OCI-LY7 (cell line): ENCODE data around the gene PIK3CB. TPM values are rescaled to one million over a fixed set of nuclear protein-coding genes. Genes with fewer than 3 reads are reported as not detected.

Experiments used
- BruUV-seq: library from RNA; stranded (reverse); fragments of 400-500 nt; replicated peaks from 2 replicates; lab custom pipeline; 2021; lab: Mats Ljungman, UMichigan
- CTCF ChIA-PET: fragments of 300-600 bp; sonication (Branson Sonifier 250); formaldehyde crosslinking; loops from one replicate; lab custom pipeline; 2022; ENCODE audit warnings: antibody characterized with exemption; ENCODE audit not compliant: unreplicated experiment; lab: Charles Lee
- POLR2A ChIA-PET: fragments of 300-600 bp; sonication (Branson Sonifier 250); formaldehyde crosslinking; loops from one replicate; lab custom pipeline; 2022; ENCODE audit warnings: antibody characterized with exemption; lab: Charles Lee
- DNase-seq: peaks from one replicate; pipeline ENCODE4 v3.0.0-alpha.2; 2015; ENCODE audit warnings: low spot score
- H2AFZ ChIP-seq: fragments of 200-600 bp; sonication (generic), shearing (Covaris generic); 2 replicates; pipeline ENCODE4 v1.6.1; 2014; ENCODE audit warnings: mild to moderate bottlenecking, antibody characterized with exemption, low read length, moderate library complexity
- H3K27ac ChIP-seq: fragments of 200-600 bp; sonication (generic); 2 replicates; pipeline ENCODE4 v1.5.1; 2014; ENCODE audit warnings: mixed run types, low read depth, mild to moderate bottlenecking, moderate library complexity, low read length, inconsistent platforms; ENCODE audit not compliant: poor library complexity, severe bottlenecking
- H3K36me3 ChIP-seq: fragments of 200-600 bp; sonication (generic); 2 replicates; pipeline ENCODE4 v1.6.1; 2014; ENCODE audit warnings: mild to moderate bottlenecking, antibody characterized with exemption, low read length, moderate library complexity, mixed read lengths; ENCODE audit not compliant: insufficient read depth
- H3K4me1 ChIP-seq: fragments of 200-600 bp; sonication (generic); 2 replicates; pipeline ENCODE4 v1.5.1; 2014; ENCODE audit warnings: mild to moderate bottlenecking, low read length; ENCODE audit not compliant: insufficient read depth, poor library complexity, severe bottlenecking
- H3K4me2 ChIP-seq: fragments of 200-600 bp; sonication (generic); 2 replicates; pipeline ENCODE4 v1.6.1; 2014; ENCODE audit warnings: mild to moderate bottlenecking, low read length
- H3K4me3 ChIP-seq: fragments of 200-600 bp; sonication (generic); 2 replicates; pipeline ENCODE4 v1.5.1; 2014; ENCODE audit warnings: mild to moderate bottlenecking, low read depth, low read length; ENCODE audit not compliant: poor library complexity, severe bottlenecking
- H3K79me2 ChIP-seq: fragments of 200-600 bp; sonication (generic); 2 replicates; pipeline ENCODE4 v1.6.1; 2016; ENCODE audit warnings: low read depth, mild to moderate bottlenecking, low read length, moderate library complexity, mixed read lengths; ENCODE audit not compliant: insufficient read depth
- H3K9me2 ChIP-seq: fragments of 200-600 bp; sonication (generic); 2 replicates; pipeline ENCODE4 v1.6.1; 2016; ENCODE audit warnings: mild to moderate bottlenecking, low read length, mixed read lengths; ENCODE audit not compliant: insufficient read depth
- H3K9me3 ChIP-seq: fragments of 200-600 bp; sonication (generic); 2 replicates; pipeline ENCODE4 v1.6.1; 2014; ENCODE audit warnings: mild to moderate bottlenecking, mixed run types, low read length, mixed read lengths
- H4K20me1 ChIP-seq: fragments of 200-600 bp; sonication (generic); 2 replicates; pipeline ENCODE4 v1.6.1; 2014; ENCODE audit warnings: mild to moderate bottlenecking, antibody characterized with exemption, low read length, moderate library complexity, mixed read lengths; ENCODE audit not compliant: insufficient read depth
- EZH2phosphoT487 ChIP-seq: fragments of 200-600 bp; sonication (generic); IDR thresholded peaks from 2 replicates; pipeline ENCODE4 v1.6.1; 2018; ENCODE audit warnings: low read depth, borderline replicate concordance, mild to moderate bottlenecking, mixed run types, antibody characterized with exemption, low read length, moderate library complexity, mixed read lengths
- intact Hi-C: fragments of 100-400 bp; cut with micrococcal nuclease; formaldehyde crosslinking; loops from one replicate; pipeline ENCODE4 v1.10.0; 2022; ENCODE audit not compliant: unreplicated experiment
- total RNA-seq, 2 experiments: library from RNA; depleted of rRNA in 1 of 2; stranded (reverse); fragments of >200 nt in 1 of 2; shearing (Covaris generic) in 1 of 2; gene quantifications; 2 replicates each; pipeline ENCODE4 v1.2.3, GENCODE V29; 2014 to 2022
- TF ChIP-seq, protein P1 (sequence below): fragments of 200-600 bp; sonication (generic); conservative IDR thresholded peaks from 2 replicates; pipeline ENCODE4 v1.5.1; 2014; ENCODE audit warnings: mild to moderate bottlenecking, antibody characterized with exemption, low read length, moderate library complexity, mixed read lengths

PIK3CB gene
- total RNA-seq, 2 experiments from 2014 or later, result 8.2 to 23.6 TPM

DNA sequence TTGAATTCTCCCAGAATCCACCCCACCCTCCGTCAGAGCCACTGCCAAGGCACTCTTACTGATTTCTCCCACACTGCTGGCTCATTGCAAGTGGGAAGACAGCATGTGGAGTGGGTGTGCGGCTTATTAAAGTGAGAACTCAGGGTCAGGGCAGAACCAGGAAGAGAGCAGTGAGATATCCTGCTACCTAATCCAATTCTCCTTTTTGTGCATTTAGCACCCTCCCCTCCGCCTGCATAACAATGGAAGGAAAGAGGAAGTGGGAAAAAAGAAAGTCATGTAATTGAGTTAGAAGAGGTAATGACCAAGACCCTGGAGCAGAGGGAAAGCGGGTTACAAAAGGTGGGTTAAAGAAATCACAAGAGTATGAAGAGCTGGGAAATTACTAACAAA is 27.8 kb upstream of the PIK3CB start:
- Histone ChIP-seq H3K27ac (no peak overlapping the region), H3K4me1 (peaks cover 10% of the 10 kb centered on the region), H4K20me1 (no peaks in the 10 kb centered on the region), H3K4me3 (no peak overlapping the region), H3K36me3 (no peaks in the 10 kb centered on the region), H3K9me2 (no peaks in the 10 kb centered on the region), H2AFZ (peak overlapping the region; percentile 81), H3K4me2 (no peak overlapping the region), H3K79me2 (no peaks in the 10 kb centered on the region), H3K9me3 (no peaks in the 10 kb centered on the region)
- CTCF ChIA-PET, result no interaction called here
- TF ChIP-seq, protein P1, sequence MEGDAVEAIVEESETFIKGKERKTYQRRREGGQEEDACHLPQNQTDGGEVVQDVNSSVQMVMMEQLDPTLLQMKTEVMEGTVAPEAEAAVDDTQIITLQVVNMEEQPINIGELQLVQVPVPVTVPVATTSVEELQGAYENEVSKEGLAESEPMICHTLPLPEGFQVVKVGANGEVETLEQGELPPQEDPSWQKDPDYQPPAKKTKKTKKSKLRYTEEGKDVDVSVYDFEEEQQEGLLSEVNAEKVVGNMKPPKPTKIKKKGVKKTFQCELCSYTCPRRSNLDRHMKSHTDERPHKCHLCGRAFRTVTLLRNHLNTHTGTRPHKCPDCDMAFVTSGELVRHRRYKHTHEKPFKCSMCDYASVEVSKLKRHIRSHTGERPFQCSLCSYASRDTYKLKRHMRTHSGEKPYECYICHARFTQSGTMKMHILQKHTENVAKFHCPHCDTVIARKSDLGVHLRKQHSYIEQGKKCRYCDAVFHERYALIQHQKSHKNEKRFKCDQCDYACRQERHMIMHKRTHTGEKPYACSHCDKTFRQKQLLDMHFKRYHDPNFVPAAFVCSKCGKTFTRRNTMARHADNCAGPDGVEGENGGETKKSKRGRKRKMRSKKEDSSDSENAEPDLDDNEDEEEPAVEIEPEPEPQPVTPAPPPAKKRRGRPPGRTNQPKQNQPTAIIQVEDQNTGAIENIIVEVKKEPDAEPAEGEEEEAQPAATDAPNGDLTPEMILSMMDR, result no peak
- no peak for TF ChIP-seq EZH2phosphoT487
- POLR2A ChIA-PET, result no interaction called here
- intact Hi-C loops, result no loop called here
- DNase-seq, result peak; percentile 5
- BruUV-seq, result no TSS peak

DNA sequence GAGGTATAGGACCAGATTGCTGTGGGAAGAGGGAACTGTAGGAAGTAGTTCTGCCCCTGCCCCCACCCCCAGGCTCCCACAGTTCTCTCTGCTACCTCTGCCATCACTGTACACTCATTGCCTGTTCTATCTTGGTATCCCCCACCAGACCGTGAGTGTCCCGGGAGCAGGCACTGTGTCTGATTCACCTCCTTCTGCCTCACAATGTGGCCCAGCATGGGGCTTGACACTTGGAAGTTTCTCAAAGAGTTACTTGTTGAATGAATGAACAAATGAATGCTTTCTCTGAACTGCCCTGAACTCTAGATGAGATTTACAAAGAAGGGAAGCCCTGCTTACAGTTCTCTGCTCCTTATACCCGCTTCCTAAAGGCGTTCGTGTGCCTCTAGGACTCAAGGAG is 27.1 kb upstream of the PIK3CB start:
- Histone ChIP-seq H3K4me1 (peaks cover 10% of the 10 kb centered on the region), H3K9me3 (no peaks in the 10 kb centered on the region), H4K20me1 (no peaks in the 10 kb centered on the region), H3K4me2 (no peak overlapping the region), H3K9me2 (no peaks in the 10 kb centered on the region), H2AFZ (peak overlapping the region; percentile 81), H3K4me3 (no peak overlapping the region), H3K79me2 (no peaks in the 10 kb centered on the region), H3K36me3 (no peaks in the 10 kb centered on the region), H3K27ac (no peak overlapping the region)
- POLR2A ChIA-PET, result interaction anchor here (0.6 kb wide), 1 partner anchor 590 kb away, joined by 3 read pairs; no protein-coding TSS in a partner anchor
- no peak for TF ChIP-seq EZH2phosphoT487
- TF ChIP-seq, protein P1, result no peak
- CTCF ChIA-PET, result no interaction called here
- DNase-seq, result no peak
- BruUV-seq, result no TSS peak
- intact Hi-C loops, result no loop called here

DNA sequence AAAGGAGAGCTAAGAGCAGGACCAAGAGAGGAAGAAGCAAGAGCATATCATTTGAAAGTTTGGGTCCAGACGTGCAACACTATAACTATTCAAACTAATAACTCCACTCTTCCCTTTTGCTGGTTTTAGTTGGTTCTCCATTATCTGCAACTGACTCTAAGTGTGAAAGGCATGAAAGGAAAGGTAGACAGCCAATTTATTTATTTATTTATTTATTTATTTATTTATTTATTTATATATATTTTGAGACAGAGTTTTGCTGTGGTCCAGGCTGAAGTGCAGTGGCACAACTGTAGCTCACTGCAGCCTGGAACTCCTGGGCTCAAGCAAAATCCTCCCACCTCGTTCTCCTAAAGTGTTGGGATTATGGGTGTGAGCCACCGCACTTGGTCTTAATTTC is 22.1 kb upstream of the PIK3CB start:
- ChIA-PET CTCF (no interaction called here), POLR2A (interaction anchor here (0.6 to 1.0 kb wide), 3 partner anchors 16 to 526 kb away, joined by 3 to 5 read pairs (median 3); no protein-coding TSS in a partner anchor)
- H3K79me2 ChIP-seq, result no peaks in the 10 kb centered on the region

More for the DNA sequence above, 22.1 kb upstream of the PIK3CB start:
- DNase-seq, result no peak
- no TSS peak for BruUV-seq
- Histone ChIP-seq H3K9me3 (no peaks in the 10 kb centered on the region), H2AFZ (no peak overlapping the region), H3K36me3 (no peaks in the 10 kb centered on the region), H4K20me1 (no peaks in the 10 kb centered on the region), H3K4me3 (no peak overlapping the region), H3K4me2 (no peak overlapping the region), H3K4me1 (no peaks in the 10 kb centered on the region), H3K9me2 (no peaks in the 10 kb centered on the region), H3K27ac (no peak overlapping the region)
- TF ChIP-seq EZH2phosphoT487, result no peak
- TF ChIP-seq, protein P1, result no peak
- intact Hi-C loops, result no loop called here
